ENCODE results near the gene CERS4. TPM values are rescaled to one million over a fixed set of nuclear protein-coding genes. Genes with fewer than 3 reads are reported as not detected.

The CERS4 gene
- total RNA-seq, 1 donor from 2014 or later: 26.0 TPM

GRCh38 chr19:8307400-8307964, 98.3 kb downstream of the CERS4 start:
- Mint-ChIP-seq H3K36me3 (ENCODE audit: low read depth) (peaks cover 2% of the 10 kb centered on the region), H3K4me3 (ENCODE audit: unreplicated experiment) (peak overlapping the region; percentile 88), H3K9me3 (ENCODE audit: low read depth) (no peaks in the 10 kb centered on the region), H3K27ac (ENCODE audit: unreplicated experiment) (peak overlapping the region; percentile 86), H3K4me1 (ENCODE audit: low read depth) (peaks cover 22% of the 10 kb centered on the region), H3K27me3 (ENCODE audit: low read depth) (no peaks in the 10 kb centered on the region)
- peak; percentile 89 for DNase-seq (ENCODE audit: low spot score)
- no peak for TF ChIP-seq CTCF (IDR thresholded peaks at IDR 0.05)

- peak within 1 kb of the TSS; percentile 86 for H3K27ac Mint-ChIP-seq (ENCODE audit: unreplicated experiment)
- H3K27me3 Mint-ChIP-seq (ENCODE audit: low read depth): no peaks in the 10 kb centered on the region
- H3K4me1 Mint-ChIP-seq (ENCODE audit: low read depth): peaks cover 22% of the 10 kb centered on the region
- peak within 1 kb of the TSS; percentile 88 for H3K4me3 Mint-ChIP-seq (ENCODE audit: unreplicated experiment)
- DNase-seq (ENCODE audit: low spot score): peak; percentile 97
- H3K9me3 Mint-ChIP-seq (ENCODE audit: low read depth): no peaks in the 10 kb centered on the region
- H3K36me3 Mint-ChIP-seq (ENCODE audit: low read depth): peaks cover 2% of the 10 kb centered on the region
- TF ChIP-seq CTCF (IDR thresholded peaks at IDR 0.05): no peak
These were observed 99.0 kb downstream of the CERS4 start, which contains the start of gene CD320 for GRCh38 chr19:8307965-8308866. CD320 (minus strand) TSS chr19:8308358; CDS start chr19:8308290, 68 bp downstream.

GRCh38 chr19:8308891-8309291, 99.7 kb downstream of the CERS4 start:
- Mint-ChIP-seq H3K9me3 (ENCODE audit: low read depth) (no peaks in the 10 kb centered on the region), H3K27me3 (ENCODE audit: low read depth) (no peaks in the 10 kb centered on the region), H3K36me3 (ENCODE audit: low read depth) (peaks cover 2% of the 10 kb centered on the region), H3K4me3 (ENCODE audit: unreplicated experiment) (peak overlapping the region; percentile 88), H3K4me1 (ENCODE audit: low read depth) (peaks cover 22% of the 10 kb centered on the region), H3K27ac (ENCODE audit: unreplicated experiment) (peak overlapping the region; percentile 84)
- DNase-seq (ENCODE audit: low spot score): peak; percentile 55
- TF ChIP-seq CTCF (IDR thresholded peaks at IDR 0.05): no peak

- Mint-ChIP-seq H3K27me3 (ENCODE audit: low read depth) (no peaks in the 10 kb centered on the region), H3K36me3 (ENCODE audit: low read depth) (peaks cover 2% of the 10 kb centered on the region), H3K4me3 (ENCODE audit: unreplicated experiment) (no peak overlapping the region), H3K27ac (ENCODE audit: unreplicated experiment) (no peak overlapping the region), H3K9me3 (ENCODE audit: low read depth) (no peaks in the 10 kb centered on the region), H3K4me1 (ENCODE audit: low read depth) (peaks cover 22% of the 10 kb centered on the region)
- TF ChIP-seq CTCF (IDR thresholded peaks at IDR 0.05): no peak
- DNase-seq (ENCODE audit: low spot score): peak; percentile 34
These were observed 101.3 kb downstream of the CERS4 start for GRCh38 chr19:8310342-8311055.

All from chondrocyte (in vitro differentiated cells).